ENCODE measurements around the gene GALNT13. TPM values are rescaled to one million over a fixed set of nuclear protein-coding genes. Genes with fewer than 3 reads are reported as not detected.

GALNT13 gene
- total RNA-seq, 2 experiments from 2014 or later, result not detected

- Histone ChIP-seq H3K9me3 (ENCODE audit: control insufficient read depth in 1 of 2, insufficient read depth in 1 of 2, low read length in 2 of 2) (no peaks in the 10 kb centered on the region), H3K27me3 (ENCODE audit: control insufficient read depth in 1 of 2, insufficient read depth in 2 of 2, low read length in 2 of 2) (no peaks in the 10 kb centered on the region), H3K27ac (ENCODE audit: low read depth in 1 of 2, low read length in 2 of 2) (no peak overlapping the region), H3K4me1 (ENCODE audit: insufficient read depth, low read length) (no peaks in the 10 kb centered on the region), H3K4me3 (ENCODE audit: low read length) (no peak overlapping the region), H3K36me3 (ENCODE audit: insufficient read depth, low read length) (no peaks in the 10 kb centered on the region)
- intact Hi-C loops (cut with DNase I, micrococcal nuclease), result no loop called here
- Mint-ChIP-seq H3K27ac (no peak overlapping the region), H3K4me3 (no peak overlapping the region), H3K9me3 (peaks cover 10% of the 10 kb centered on the region), H3K27me3 (no peaks in the 10 kb centered on the region), H3K4me1 (ENCODE audit: low read depth) (no peaks in the 10 kb centered on the region), H3K36me3 (ENCODE audit: low read depth) (no peaks in the 10 kb centered on the region)
- POLR2A ChIA-PET, result no interaction called here
- ATAC-seq (ENCODE audit: poor library complexity) (no peak), DNase-seq (no peak)
- no peak for TF ChIP-seq CTCF (IDR thresholded peaks at IDR 0.05)
- CTCF ChIA-PET, result no interaction called here
Observed at GRCh38 chr2:153834662-153835061, 37.1 kb upstream of the GALNT13 start.

GRCh38 chr2:153858250-153858649, 13.5 kb upstream of the GALNT13 start:
- Mint-ChIP-seq H3K36me3 (ENCODE audit: low read depth) (no peaks in the 10 kb centered on the region), H3K4me3 (no peak overlapping the region), H3K4me1 (ENCODE audit: low read depth) (no peaks in the 10 kb centered on the region), H3K27ac (no peak overlapping the region), H3K27me3 (no peaks in the 10 kb centered on the region), H3K9me3 (peaks cover 7% of the 10 kb centered on the region)
- TF ChIP-seq CTCF (IDR thresholded peaks at IDR 0.05), result no peak
- H3K27me3 ChIP-seq (ENCODE audit: control insufficient read depth in 1 of 2, insufficient read depth in 2 of 2, low read length in 2 of 2), result no peaks in the 10 kb centered on the region
- ChIA-PET POLR2A (no interaction called here), CTCF (no interaction called here)
- no peak overlapping the region for H3K27ac ChIP-seq (ENCODE audit: low read depth in 1 of 2, low read length in 2 of 2)
- intact Hi-C loops (cut with DNase I, micrococcal nuclease), result no loop called here
- no peaks in the 10 kb centered on the region for H3K4me1 ChIP-seq (ENCODE audit: insufficient read depth, low read length)
- peaks cover 0 to 4% of the 10 kb centered on the region in 2 experiments for H3K9me3 ChIP-seq (ENCODE audit: control insufficient read depth in 1 of 2, insufficient read depth in 1 of 2, low read length in 2 of 2)
- DNase-seq, result no peak
- H3K36me3 ChIP-seq (ENCODE audit: insufficient read depth, low read length), result no peaks in the 10 kb centered on the region
- no peak overlapping the region for H3K4me3 ChIP-seq (ENCODE audit: low read length)
- ATAC-seq (ENCODE audit: poor library complexity), result no peak

GRCh38 chr2:153864022-153864421, 7.7 kb upstream of the GALNT13 start:
- Mint-ChIP-seq H3K27ac (no peak overlapping the region), H3K4me1 (ENCODE audit: low read depth) (no peaks in the 10 kb centered on the region), H3K4me3 (no peak overlapping the region), H3K9me3 (peaks cover 4% of the 10 kb centered on the region), H3K36me3 (ENCODE audit: low read depth) (no peaks in the 10 kb centered on the region), H3K27me3 (no peaks in the 10 kb centered on the region)
- no peak for TF ChIP-seq CTCF (IDR thresholded peaks at IDR 0.05)
- ATAC-seq (ENCODE audit: poor library complexity) (no peak), DNase-seq (no peak)
- ChIA-PET POLR2A (no interaction called here), CTCF (no interaction called here)
- Histone ChIP-seq H3K9me3 (ENCODE audit: control insufficient read depth in 1 of 2, insufficient read depth in 1 of 2, low read length in 2 of 2) (no peaks in the 10 kb centered on the region), H3K27me3 (ENCODE audit: control insufficient read depth in 1 of 2, insufficient read depth in 2 of 2, low read length in 2 of 2) (no peaks in the 10 kb centered on the region), H3K27ac (ENCODE audit: low read depth in 1 of 2, low read length in 2 of 2) (no peak overlapping the region), H3K4me1 (ENCODE audit: insufficient read depth, low read length) (no peaks in the 10 kb centered on the region), H3K4me3 (ENCODE audit: low read length) (no peak overlapping the region), H3K36me3 (ENCODE audit: insufficient read depth, low read length) (no peaks in the 10 kb centered on the region)
- intact Hi-C loops (cut with DNase I, micrococcal nuclease), result no loop called here
